Left lung (tissue), 10 donors: ENCODE data around the gene MCC. TPM values are rescaled to one million over a fixed set of nuclear protein-coding genes. Genes with fewer than 3 reads are reported as not detected.

Experiments
- ATAC-seq: fragments of 200-7000 bp; cut with Tn5 transposase; one replicate; pipeline ENCODE4 v1.9.1; 2020; ENCODE audit warnings: moderate library complexity
- DNase-seq, 4 donors: peaks; one replicate each; pipeline ENCODE4 v3.0.0-alpha.2; 2013 to 2020
- H3K27ac ChIP-seq, 2 donors: fragments of 200-600 bp; sonication (generic) in 1 of 2; one replicate each; pipeline versions ENCODE4 v1.5.0 to v1.8.0; 2020 to 2021
- H3K27me3 ChIP-seq, 2 donors: fragments of 200-600 bp; sonication (generic) in 1 of 2; one replicate each; pipeline versions ENCODE4 v1.5.0 to v1.8.0; 2020 to 2021
- H3K36me3 ChIP-seq, 2 donors: fragments of 200-600 bp; sonication (generic) in 1 of 2; one replicate each; pipeline versions ENCODE4 v1.5.0 to v1.8.0; 2020 to 2021
- H3K4me1 ChIP-seq, 2 donors: fragments of 200-600 bp; one replicate each; pipeline ENCODE4 v1.8.0; 2021
- H3K4me3 ChIP-seq, 2 donors: fragments of 200-600 bp; sonication (generic) in 1 of 2; one replicate each; pipeline versions ENCODE4 v1.5.0 to v1.8.0; 2020 to 2021; ENCODE audit warnings: mild to moderate bottlenecking in 1 of 2
- H3K9me3 ChIP-seq, 2 donors: fragments of 200-600 bp; sonication (generic) in 1 of 2; one replicate each; pipeline versions ENCODE4 v1.5.0 to v1.8.0; 2020 to 2021
- CTCF ChIP-seq, 2 donors: fragments of 200-600 bp; sonication (generic) in 1 of 2; IDR thresholded peaks; one replicate each; pipeline versions ENCODE4 v1.5.0 to v1.8.0; 2021; ENCODE audit warnings: antibody characterized with exemption in 2 of 2
- intact Hi-C, 2 donors: fragments of 100-400 bp; cut with DNase I; formaldehyde crosslinking; loops; one replicate each; pipeline versions ENCODE4 v1.11.2 to v1.14.2; 2022
- polyA plus RNA-seq, 6 donors: library from polyadenylated mRNA; unstranded; fragments of 120-200 nt; gene quantifications; one replicate each; pipeline ENCODE4 v1.2.1, GENCODE V29; 2013; ENCODE audit not compliant: insufficient read length in 6 of 6
- total RNA-seq, 2 donors: library from RNA; stranded (reverse); fragmentation: NEBNext Ultra II Directional; extraction: Animal tissue kit (Norgen Biotek cat#: 25700); gene quantifications; one replicate each; pipeline ENCODE4 v1.2.1, GENCODE V29; 2021
- donor health status: DM: no; HTN: yes; CAD: no.
- donor health status: DM: no; HTN: no; CAD: no.

MCC gene
- total and polyA plus RNA-seq, 8 donors, result 12.5 to 18.4 (median 16.1) TPM

GRCh38 chr5:113489299-113489698 is 1.0 kb upstream of the MCC start:
- peak in 1 of 4 donors; percentile 50 for DNase-seq
- peak; percentile 82 for ATAC-seq
- Histone ChIP-seq H3K4me1 (peaks cover 0 to 27% of the 10 kb centered on the region in 2 donors), H3K27ac (peak overlapping the region in 1 of 2 donors; percentile 66), H3K9me3 (peaks cover 0 to 18% of the 10 kb centered on the region in 2 donors), H3K4me3 (no peak overlapping the region), H3K36me3 (no peaks in the 10 kb centered on the region), H3K27me3 (peaks cover 3 to 98% of the 10 kb centered on the region in 2 donors)
- no peak for TF ChIP-seq CTCF (IDR thresholded peaks at IDR 0.05)
- intact Hi-C loops, result no loop called here

DNA sequence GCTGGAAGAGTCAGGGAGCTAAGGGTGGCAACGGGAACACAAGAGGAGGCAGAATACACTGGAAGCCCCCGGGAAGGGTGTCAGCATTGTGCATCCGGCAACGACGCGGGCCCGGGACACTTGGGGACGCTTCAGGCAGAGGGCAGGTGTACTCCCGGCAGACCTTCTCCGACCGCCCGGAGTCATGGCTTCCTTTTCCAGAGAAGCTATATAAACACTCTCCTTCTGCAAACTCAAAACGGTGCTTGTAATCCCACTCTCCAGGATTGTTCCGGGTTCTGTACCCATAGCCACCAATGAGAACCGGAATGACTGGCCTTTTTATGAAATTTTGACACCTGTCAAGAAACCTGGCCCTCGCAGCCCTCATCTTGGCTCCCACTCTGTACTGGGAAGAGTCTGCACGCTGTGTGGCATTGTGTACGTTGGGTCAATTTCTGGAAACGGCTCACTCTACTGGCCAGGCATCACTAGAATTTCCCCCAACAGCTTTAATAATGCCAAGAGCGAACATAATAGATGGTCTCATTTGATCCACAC is 462 bp upstream of the MCC start:
- H3K36me3 ChIP-seq, result no peaks in the 10 kb centered on the region
- no peak for TF ChIP-seq CTCF (IDR thresholded peaks at IDR 0.05)
- peak; percentile 53 for ATAC-seq
- peaks cover 0 to 27% of the 10 kb centered on the region in 2 donors for H3K4me1 ChIP-seq
- peaks cover 0 to 18% of the 10 kb centered on the region in 2 donors for H3K9me3 ChIP-seq
- peak overlapping the region in 1 of 2 donors; percentile 66 for H3K27ac ChIP-seq
- H3K4me3 ChIP-seq, result peak overlapping the region; percentile 42 to 47
- intact Hi-C loops, result no loop called here
- H3K27me3 ChIP-seq, result peaks cover 3 to 98% of the 10 kb centered on the region in 2 donors
- DNase-seq, result peak in 1 of 4 donors; percentile 38

DNA sequence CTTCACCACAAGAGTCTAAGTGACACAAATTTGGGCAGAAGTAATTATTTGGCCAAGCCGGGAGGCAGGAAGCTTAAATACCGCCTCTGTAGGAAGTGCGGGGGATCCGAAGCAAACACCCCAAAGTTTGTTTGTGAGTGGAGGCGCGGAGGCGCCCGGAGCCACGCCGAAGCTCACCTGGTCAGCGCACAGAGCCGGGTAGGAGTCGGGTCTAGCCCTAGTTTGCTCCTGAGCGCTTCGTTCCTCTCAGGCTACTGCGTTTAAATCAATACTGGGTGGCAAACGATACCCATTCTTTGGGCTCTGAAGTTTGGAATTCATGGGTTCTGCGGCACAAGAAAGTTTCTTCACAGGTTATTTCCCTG is 855 bp downstream of the MCC start:
- no peak overlapping the region for H3K27ac ChIP-seq
- peak overlapping the region; percentile 42 to 47 for H3K4me3 ChIP-seq
- DNase-seq (peak in 1 of 4 donors; percentile 5), ATAC-seq (peak; percentile 24)
- H3K27me3 ChIP-seq, result peaks cover 3 to 95% of the 10 kb centered on the region in 2 donors
- intact Hi-C loops, result no loop called here
- no peaks in the 10 kb centered on the region for H3K36me3 ChIP-seq
- H3K4me1 ChIP-seq, result peaks cover 0 to 27% of the 10 kb centered on the region in 2 donors
- TF ChIP-seq CTCF (IDR thresholded peaks at IDR 0.05), result no peak
- peaks cover 0 to 18% of the 10 kb centered on the region in 2 donors for H3K9me3 ChIP-seq

GRCh38 chr5:113480243-113480642 is 8.0 kb downstream of the MCC start:
- Histone ChIP-seq H3K4me1 (no peaks in the 10 kb centered on the region), H3K27me3 (peaks cover 0 to 34% of the 10 kb centered on the region in 2 donors), H3K4me3 (no peak overlapping the region), H3K36me3 (no peaks in the 10 kb centered on the region), H3K9me3 (no peaks in the 10 kb centered on the region), H3K27ac (no peak overlapping the region)
- ATAC-seq, result no peak
- TF ChIP-seq CTCF (IDR thresholded peaks at IDR 0.05), result no peak
- no peak for DNase-seq
- intact Hi-C loops, result no loop called here

DNA sequence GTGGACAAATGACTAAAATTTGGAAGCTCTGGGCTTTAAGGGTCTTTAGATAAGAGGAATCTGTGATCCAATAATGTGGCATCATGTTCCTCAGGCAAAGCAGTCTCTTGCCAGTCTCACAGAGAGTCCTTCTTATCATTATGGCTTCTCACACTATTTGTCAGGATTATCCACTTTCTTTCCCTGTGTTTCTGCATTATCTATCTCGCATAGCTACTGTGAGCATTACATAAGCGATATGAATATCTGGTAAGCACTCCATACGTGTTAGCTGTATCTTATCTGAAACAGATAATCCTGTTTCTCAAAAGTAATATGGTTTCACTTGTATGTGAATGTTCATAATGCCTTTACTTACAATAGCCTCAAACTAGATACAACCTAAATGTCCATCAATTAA is 9.6 kb downstream of the MCC start:
- TF ChIP-seq CTCF (IDR thresholded peaks at IDR 0.05), result no peak
- no peak for ATAC-seq

More for the DNA sequence above, 9.6 kb downstream of the MCC start:
- intact Hi-C loops, result no loop called here
- no peak overlapping the region for H3K4me3 ChIP-seq
- no peak overlapping the region for H3K27ac ChIP-seq
- DNase-seq, result no peak
- H3K4me1 ChIP-seq, result no peaks in the 10 kb centered on the region
- H3K36me3 ChIP-seq, result no peaks in the 10 kb centered on the region
- H3K27me3 ChIP-seq, result peaks cover 0 to 29% of the 10 kb centered on the region in 2 donors
- no peaks in the 10 kb centered on the region for H3K9me3 ChIP-seq
